SK-N-SH (cell line): Measurements from ENCODE around the gene CPN2. TPM values are rescaled to one million over a fixed set of nuclear protein-coding genes. Genes with fewer than 3 reads are reported as not detected.

ENCODE experiments used
- CTCF ChIA-PET: fragments of 300-600, 350-600 bp; formaldehyde crosslinking; extraction: SDS; loops from one replicate; lab custom pipeline; 2021; lab: Yijun Ruan, JAX
- POLR2A ChIA-PET: fragments of 350-600 bp; sonication (Branson Sonifier 250); formaldehyde crosslinking; extraction: SDS; loops from one replicate; lab custom pipeline; 2020; ENCODE audit warnings: antibody characterized with exemption, inconsistent platforms; lab: Yijun Ruan, JAX
- DNase-seq: peaks from one replicate; pipeline ENCODE4 v3.0.0; 2012
- H2AFZ ChIP-seq: fragments of 200-600 bp; sonication (generic); 2 replicates; pipeline ENCODE4 v1.8.1; 2016; ENCODE audit warnings: antibody characterized with exemption, mild to moderate bottlenecking, low read depth
- H3F3A ChIP-seq: fragments of 200-600 bp; sonication (generic); replicated peaks from 2 replicates; pipeline ENCODE3; 2016; ENCODE audit warnings: antibody characterized with exemption, mild to moderate bottlenecking; ENCODE audit not compliant: insufficient read depth
- H3K27ac ChIP-seq, 2 experiments: fragments of 200-500 bp in 1 of 2; fragments of 200-600 bp in 1 of 2; sonication (Bioruptor generic) in 1 of 2; sonication (generic), shearing (Covaris generic) in 1 of 2; 2 replicates each; pipeline versions ENCODE4 v1.5.1 to v1.6.1; 2014 to 2016; ENCODE audit warnings: low read depth in 2 of 2, inconsistent platforms in 1 of 2, low read length in 1 of 2, mild to moderate bottlenecking in 1 of 2, mixed read lengths in 1 of 2
- H3K27me3 ChIP-seq: fragments of 200-600 bp; sonication (generic), shearing (Covaris generic); 2 replicates; pipeline ENCODE4 v1.6.1; 2016; ENCODE audit warnings: mixed run types; ENCODE audit not compliant: insufficient read depth
- H3K36me3 ChIP-seq, 2 experiments: fragments of 200-500 bp in 1 of 2; fragments of 200-600 bp in 1 of 2; sonication (Bioruptor generic) in 1 of 2; sonication (generic) in 1 of 2; replicated peaks in 1 of 2; 2 replicates each; pipeline versions ENCODE3 to v1.5.1; 2014 to 2016; ENCODE audit warnings: low read length in 1 of 2, mild to moderate bottlenecking in 1 of 2; ENCODE audit not compliant: insufficient read depth in 2 of 2, control insufficient read depth in 1 of 2
- H3K4me1 ChIP-seq, 2 experiments: fragments of 200-500 bp in 1 of 2; fragments of 200-600 bp in 1 of 2; sonication (Bioruptor generic) in 1 of 2; sonication (generic), shearing (Covaris generic) in 1 of 2; 2 replicates each; pipeline versions ENCODE4 v1.5.1 to v1.6.1; 2014 to 2016; ENCODE audit warnings: low read depth in 1 of 2, low read length in 1 of 2, mixed run types in 1 of 2; ENCODE audit not compliant: insufficient read depth in 2 of 2, control insufficient read depth in 1 of 2
- H3K4me2 ChIP-seq: fragments of 200-600 bp; sonication (generic), shearing (Covaris generic); 2 replicates; pipeline ENCODE4 v1.6.1; 2017; ENCODE audit warnings: mixed run types
- H3K4me3 ChIP-seq, 2 experiments: fragments of 200-500 bp in 1 of 2; fragments of 200-600 bp in 1 of 2; sonication (Bioruptor generic) in 1 of 2; sonication (generic), shearing (Covaris generic) in 1 of 2; 2 replicates each; pipeline versions ENCODE4 v1.5.1 to v1.8.1; 2014 to 2016; ENCODE audit warnings: low read depth in 2 of 2, inconsistent platforms in 1 of 2, low read length in 1 of 2, mild to moderate bottlenecking in 1 of 2, mixed read lengths in 1 of 2, moderate library complexity in 1 of 2
- H3K79me2 ChIP-seq: fragments of 200-600 bp; sonication (generic); 2 replicates; pipeline ENCODE4 v1.8.1; 2017; ENCODE audit warnings: mild to moderate bottlenecking; ENCODE audit not compliant: insufficient read depth
- H3K9ac ChIP-seq: fragments of 200-600 bp; sonication (generic); 2 replicates; pipeline ENCODE4 v1.6.1; 2017; ENCODE audit warnings: mixed run types
- H3K9me2 ChIP-seq: fragments of 200-600 bp; sonication (generic); 2 replicates; pipeline ENCODE4 v1.6.1; 2017; ENCODE audit warnings: mixed run types
- H3K9me3 ChIP-seq: fragments of 200-600 bp; sonication (generic); 2 replicates; pipeline ENCODE4 v1.6.1; 2017; ENCODE audit warnings: mixed run types, mild to moderate bottlenecking, moderate library complexity
- H4K20me1 ChIP-seq: fragments of 200-600 bp; sonication (generic); 2 replicates; pipeline ENCODE4 v1.6.1; 2017; ENCODE audit warnings: mild to moderate bottlenecking, mixed run types; ENCODE audit not compliant: insufficient read depth
- CHD2 ChIP-seq: fragments of 150-350 bp; IDR thresholded peaks from 2 replicates; pipeline ENCODE4 v1.6.1; 2018; ENCODE audit warnings: low read length; ENCODE audit not compliant: partially characterized antibody
- ELF1 ChIP-seq: IDR thresholded peaks from 2 replicates; pipeline ENCODE4 v1.4.0; 2012
- EZH2phosphoT487 ChIP-seq: fragments of 200-600 bp; sonication (generic); IDR thresholded peaks from 2 replicates; pipeline ENCODE4 v1.6.1; 2017; ENCODE audit warnings: low read depth, mixed run types, mild to moderate bottlenecking, antibody characterized with exemption, moderate library complexity, borderline replicate concordance
- FOXJ3 ChIP-seq: sonication (generic); formaldehyde crosslinking; IDR thresholded peaks from 2 replicates; pipeline ENCODE4 v1.5.1; 2020; ENCODE audit warnings: mild to moderate bottlenecking, missing genetic modification reagents
- FOXM1 ChIP-seq: IDR thresholded peaks from 2 replicates; pipeline ENCODE4 v1.4.0; 2012; ENCODE audit warnings: low read depth, mild to moderate bottlenecking
- GABPA ChIP-seq: IDR thresholded peaks from 2 replicates; pipeline ENCODE4 v1.4.0; 2012; ENCODE audit warnings: low read depth, mild to moderate bottlenecking
- JUND ChIP-seq: IDR thresholded peaks from 2 replicates; pipeline ENCODE4 v1.4.0; 2012
- MXI1 ChIP-seq: IDR thresholded peaks from 2 replicates; pipeline ENCODE4 v1.6.1; 2012; ENCODE audit warnings: mild to moderate bottlenecking, low read depth, low read length, improper control_type of control experiment
- RCOR1 ChIP-seq: fragments of 150-350 bp; IDR thresholded peaks from 2 replicates; pipeline ENCODE4 v1.6.1; 2017; ENCODE audit warnings: antibody characterized with exemption, low read length
- RFX5 ChIP-seq: IDR thresholded peaks from 2 replicates; pipeline ENCODE4 v1.6.1; 2012; ENCODE audit warnings: mild to moderate bottlenecking, improper control_type of control experiment, low read length
- RXRA ChIP-seq: IDR thresholded peaks from 2 replicates; pipeline ENCODE4 v1.4.0; 2012; ENCODE audit warnings: low read depth, mild to moderate bottlenecking, borderline replicate concordance
- TAF1 ChIP-seq: IDR thresholded peaks from 2 replicates; pipeline ENCODE4 v1.6.1; 2012; ENCODE audit warnings: low read depth, mild to moderate bottlenecking, low read length, moderate library complexity, borderline replicate concordance
- TCF12 ChIP-seq: IDR thresholded peaks from 2 replicates; pipeline ENCODE4 v1.4.0; 2012
- TEAD4 ChIP-seq: IDR thresholded peaks from 2 replicates; pipeline ENCODE4 v1.4.0; 2012; ENCODE audit warnings: mild to moderate bottlenecking, borderline replicate concordance; ENCODE audit not compliant: insufficient read depth
- YY1 ChIP-seq: IDR thresholded peaks from 2 replicates; pipeline ENCODE4 v1.4.0; 2012; ENCODE audit warnings: low read depth, mild to moderate bottlenecking
- WGBS: methylation state at CpG from one replicate; pipeline ENCODE4 v1.1.6; 2017; ENCODE audit warnings: low lambda C conversion rate; 5-methylcytosine and 5-hydroxymethylcytosine counted together
- polyA plus RNA-seq, 3 experiments: library from polyadenylated mRNA; depleted of rRNA; stranded (reverse); fragments of >200 nt; gene quantifications; 2 replicates each; pipeline ENCODE4 v1.2.3, GENCODE V29; 2012
- TF ChIP-seq, protein P1 (sequence below): fragments of 150-350 bp; IDR thresholded peaks from 2 replicates; pipeline ENCODE4 v1.6.1; 2017; ENCODE audit warnings: antibody characterized with exemption, low read length, low read depth, borderline replicate concordance
- TF ChIP-seq, protein P2 (sequence below): IDR thresholded peaks from 2 replicates; pipeline ENCODE4 v1.4.0; 2012; ENCODE audit warnings: low read depth
- TF ChIP-seq, protein P3 (sequence below): IDR thresholded peaks from 2 replicates; pipeline ENCODE4; 2012
- TF ChIP-seq, protein P4 (sequence below): IDR thresholded peaks from 2 replicates; pipeline ENCODE4 v1.6.1; 2012; ENCODE audit warnings: mild to moderate bottlenecking, low read depth, low read length, moderate library complexity
- TF ChIP-seq, protein P5 (sequence below): IDR thresholded peaks from 2 replicates; pipeline ENCODE4 v1.4.0; 2012; ENCODE audit warnings: low read depth, borderline replicate concordance

CPN2 gene
- polyA plus RNA-seq, 1 of the 3 experiments (the other 2 are of a cell fraction), result not detected

DNA sequence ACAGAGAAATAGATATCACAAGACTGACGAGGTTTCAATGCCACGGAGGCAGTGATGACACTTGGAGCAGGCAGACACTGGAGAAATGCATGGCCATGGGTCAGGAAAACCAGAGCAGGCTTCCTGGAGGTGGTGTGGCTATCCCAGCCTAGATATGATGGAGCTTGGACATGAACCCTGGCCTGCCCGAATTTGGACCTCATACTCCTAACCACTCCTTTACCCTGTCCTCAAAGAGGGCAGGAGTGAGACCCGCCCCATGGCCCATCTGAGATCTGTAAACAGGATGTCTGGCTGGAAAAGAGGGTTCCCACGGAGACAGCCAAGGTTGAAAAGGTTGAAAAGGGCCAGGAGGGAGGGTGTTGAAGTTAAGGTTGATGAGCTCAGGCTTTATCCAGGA is 31.0 kb downstream of the CPN2 start:
- H3K9ac ChIP-seq, result no peak overlapping the region
- DNase-seq, result no peak
- no peaks in the 10 kb centered on the region for H3K9me2 ChIP-seq
- H3K36me3 ChIP-seq, result no peaks in the 10 kb centered on the region
- TF ChIP-seq GABPA, result no peak
- TF ChIP-seq FOXJ3 (CRISPR knock-in tag), result no peak
- no peak for TF ChIP-seq ELF1
- TF ChIP-seq RXRA, result no peak
- no peak for TF ChIP-seq MXI1
- no peak for TF ChIP-seq YY1
- TF ChIP-seq CHD2, result no peak
- no peak for TF ChIP-seq TAF1
- TF ChIP-seq EZH2phosphoT487, result no peak
- no peak for TF ChIP-seq RCOR1
- TF ChIP-seq, protein P1, sequence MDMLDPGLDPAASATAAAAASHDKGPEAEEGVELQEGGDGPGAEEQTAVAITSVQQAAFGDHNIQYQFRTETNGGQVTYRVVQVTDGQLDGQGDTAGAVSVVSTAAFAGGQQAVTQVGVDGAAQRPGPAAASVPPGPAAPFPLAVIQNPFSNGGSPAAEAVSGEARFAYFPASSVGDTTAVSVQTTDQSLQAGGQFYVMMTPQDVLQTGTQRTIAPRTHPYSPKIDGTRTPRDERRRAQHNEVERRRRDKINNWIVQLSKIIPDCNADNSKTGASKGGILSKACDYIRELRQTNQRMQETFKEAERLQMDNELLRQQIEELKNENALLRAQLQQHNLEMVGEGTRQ, result no peak
- no peak for TF ChIP-seq JUND
- no peak for TF ChIP-seq FOXM1
- TF ChIP-seq, protein P2, sequence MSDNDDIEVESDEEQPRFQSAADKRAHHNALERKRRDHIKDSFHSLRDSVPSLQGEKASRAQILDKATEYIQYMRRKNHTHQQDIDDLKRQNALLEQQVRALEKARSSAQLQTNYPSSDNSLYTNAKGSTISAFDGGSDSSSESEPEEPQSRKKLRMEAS, result no peak
- TF ChIP-seq TEAD4, result no peak
- TF ChIP-seq RFX5, result no peak
- TF ChIP-seq, protein P3, sequence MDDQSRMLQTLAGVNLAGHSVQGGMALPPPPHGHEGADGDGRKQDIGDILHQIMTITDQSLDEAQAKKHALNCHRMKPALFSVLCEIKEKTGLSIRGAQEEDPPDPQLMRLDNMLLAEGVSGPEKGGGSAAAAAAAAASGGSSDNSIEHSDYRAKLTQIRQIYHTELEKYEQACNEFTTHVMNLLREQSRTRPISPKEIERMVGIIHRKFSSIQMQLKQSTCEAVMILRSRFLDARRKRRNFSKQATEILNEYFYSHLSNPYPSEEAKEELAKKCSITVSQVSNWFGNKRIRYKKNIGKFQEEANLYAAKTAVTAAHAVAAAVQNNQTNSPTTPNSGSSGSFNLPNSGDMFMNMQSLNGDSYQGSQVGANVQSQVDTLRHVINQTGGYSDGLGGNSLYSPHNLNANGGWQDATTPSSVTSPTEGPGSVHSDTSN, result no peak
- TF ChIP-seq, protein P4, sequence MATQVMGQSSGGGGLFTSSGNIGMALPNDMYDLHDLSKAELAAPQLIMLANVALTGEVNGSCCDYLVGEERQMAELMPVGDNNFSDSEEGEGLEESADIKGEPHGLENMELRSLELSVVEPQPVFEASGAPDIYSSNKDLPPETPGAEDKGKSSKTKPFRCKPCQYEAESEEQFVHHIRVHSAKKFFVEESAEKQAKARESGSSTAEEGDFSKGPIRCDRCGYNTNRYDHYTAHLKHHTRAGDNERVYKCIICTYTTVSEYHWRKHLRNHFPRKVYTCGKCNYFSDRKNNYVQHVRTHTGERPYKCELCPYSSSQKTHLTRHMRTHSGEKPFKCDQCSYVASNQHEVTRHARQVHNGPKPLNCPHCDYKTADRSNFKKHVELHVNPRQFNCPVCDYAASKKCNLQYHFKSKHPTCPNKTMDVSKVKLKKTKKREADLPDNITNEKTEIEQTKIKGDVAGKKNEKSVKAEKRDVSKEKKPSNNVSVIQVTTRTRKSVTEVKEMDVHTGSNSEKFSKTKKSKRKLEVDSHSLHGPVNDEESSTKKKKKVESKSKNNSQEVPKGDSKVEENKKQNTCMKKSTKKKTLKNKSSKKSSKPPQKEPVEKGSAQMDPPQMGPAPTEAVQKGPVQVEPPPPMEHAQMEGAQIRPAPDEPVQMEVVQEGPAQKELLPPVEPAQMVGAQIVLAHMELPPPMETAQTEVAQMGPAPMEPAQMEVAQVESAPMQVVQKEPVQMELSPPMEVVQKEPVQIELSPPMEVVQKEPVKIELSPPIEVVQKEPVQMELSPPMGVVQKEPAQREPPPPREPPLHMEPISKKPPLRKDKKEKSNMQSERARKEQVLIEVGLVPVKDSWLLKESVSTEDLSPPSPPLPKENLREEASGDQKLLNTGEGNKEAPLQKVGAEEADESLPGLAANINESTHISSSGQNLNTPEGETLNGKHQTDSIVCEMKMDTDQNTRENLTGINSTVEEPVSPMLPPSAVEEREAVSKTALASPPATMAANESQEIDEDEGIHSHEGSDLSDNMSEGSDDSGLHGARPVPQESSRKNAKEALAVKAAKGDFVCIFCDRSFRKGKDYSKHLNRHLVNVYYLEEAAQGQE, result no peak
- TF ChIP-seq, protein P5, sequence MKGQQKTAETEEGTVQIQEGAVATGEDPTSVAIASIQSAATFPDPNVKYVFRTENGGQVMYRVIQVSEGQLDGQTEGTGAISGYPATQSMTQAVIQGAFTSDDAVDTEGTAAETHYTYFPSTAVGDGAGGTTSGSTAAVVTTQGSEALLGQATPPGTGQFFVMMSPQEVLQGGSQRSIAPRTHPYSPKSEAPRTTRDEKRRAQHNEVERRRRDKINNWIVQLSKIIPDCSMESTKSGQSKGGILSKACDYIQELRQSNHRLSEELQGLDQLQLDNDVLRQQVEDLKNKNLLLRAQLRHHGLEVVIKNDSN, result no peak
- TF ChIP-seq TCF12, result no peak
- no peaks in the 10 kb centered on the region for H4K20me1 ChIP-seq
- H3K79me2 ChIP-seq, result no peaks in the 10 kb centered on the region
- peaks cover 21% of the 10 kb centered on the region in 2 experiments; a peak in 3 of 4 replicates for H3K4me1 ChIP-seq
- H3K4me3 ChIP-seq, result no peak overlapping the region
- no peaks in the 10 kb centered on the region for H3K27me3 ChIP-seq
- H3K4me2 ChIP-seq, result no peak overlapping the region
- ChIA-PET POLR2A (no interaction called here), CTCF (interaction anchor here (0.5 to 13.4 kb wide), 5 partner anchors 13 to 655 kb away, joined by 3 to 246 read pairs (median 3); no protein-coding TSS in a partner anchor)
- 81% methylated on average over 5 of the region's 5 CpGs for WGBS
- H3K27ac ChIP-seq, result no peak overlapping the region
- peaks cover 5% of the 10 kb centered on the region for H3F3A ChIP-seq
- no peak overlapping the region for H2AFZ ChIP-seq
- H3K9me3 ChIP-seq, result 0 out of 2 replicates have a peak, but pooled peaks cover 6% of the 10 kb centered on the region
